ENCODE results near the gene SPART.
"Not testable (repeated sequence)": the region's sequence is repeated elsewhere in the genome, so short reads cannot be mapped to it uniquely, and the experiment has no call there.

SPART gene

GRCh38 chr13:36354842-36355623 is 8.8 kb upstream of the SPART start:
- no peak for DNase-seq

GRCh38 chr13:36353001-36353400 is 6.8 kb upstream of the SPART start:
- no peak for DNase-seq

- no peak for DNase-seq
These were observed 6.2 kb upstream of the SPART start for GRCh38 chr13:36352350-36352749.

- DNase-seq, result no peak
These were observed 1.5 kb upstream of the SPART start for GRCh38 chr13:36347531-36348210.

- DNase-seq, result no peak
These were observed 564 bp downstream of the SPART start for GRCh38 chr13:36345438-36346221.

GRCh38 chr13:36344886-36345437 is 1.2 kb downstream of the SPART start:
- DNase-seq, result no peak

- no peak for DNase-seq
These were observed 2.0 kb downstream of the SPART start for GRCh38 chr13:36344173-36344572.

GRCh38 chr13:36343766-36344165 is 2.4 kb downstream of the SPART start:
- no peak for DNase-seq

GRCh38 chr13:36342715-36343114 is 3.5 kb downstream of the SPART start:
- no peak for DNase-seq

GRCh38 chr13:36341718-36342117 is 4.5 kb downstream of the SPART start:
- no peak for DNase-seq

GRCh38 chr13:36339600-36340155 is 6.5 kb downstream of the SPART start:
- DNase-seq, result no peak

GRCh38 chr13:36337938-36338641 is 8.1 kb downstream of the SPART start:
- DNase-seq, result no peak

- DNase-seq, result no peak
These were observed 13.2 kb downstream of the SPART start for GRCh38 chr13:36332986-36333385.

- not testable (repeated sequence) for DNase-seq
These were observed 13.9 kb downstream of the SPART start for GRCh38 chr13:36332255-36332654.

- DNase-seq, result no peak
These were observed 14.9 kb downstream of the SPART start for GRCh38 chr13:36331280-36331679.

- DNase-seq, result no peak
These were observed 16.8 kb downstream of the SPART start for GRCh38 chr13:36329361-36329760.

- no peak for DNase-seq
These were observed 17.4 kb downstream of the SPART start for GRCh38 chr13:36328821-36329220.

GRCh38 chr13:36325912-36326311 is 20.3 kb downstream of the SPART start:
- no peak for DNase-seq

- not testable (repeated sequence) for DNase-seq
These were observed 21.3 kb downstream of the SPART start for GRCh38 chr13:36324881-36325280.

- no peak for DNase-seq
These were observed 22.1 kb downstream of the SPART start for GRCh38 chr13:36323951-36324566.

- DNase-seq, result no peak
These were observed 22.8 kb downstream of the SPART start for GRCh38 chr13:36323408-36323807.

- DNase-seq, result not testable (repeated sequence)
These were observed 26.4 kb downstream of the SPART start for GRCh38 chr13:36319793-36320192.
